ENCODE measurements around the gene SPATA22. TPM values are rescaled to one million over a fixed set of nuclear protein-coding genes. Genes with fewer than 3 reads are reported as not detected.
"Not testable (repeated sequence)": the region's sequence is repeated elsewhere in the genome, so short reads cannot be mapped to it uniquely, and the experiment has no call there.

SPATA22 gene
- total RNA-seq, 6 experiments from 2014 or later, result not detected

DNA sequence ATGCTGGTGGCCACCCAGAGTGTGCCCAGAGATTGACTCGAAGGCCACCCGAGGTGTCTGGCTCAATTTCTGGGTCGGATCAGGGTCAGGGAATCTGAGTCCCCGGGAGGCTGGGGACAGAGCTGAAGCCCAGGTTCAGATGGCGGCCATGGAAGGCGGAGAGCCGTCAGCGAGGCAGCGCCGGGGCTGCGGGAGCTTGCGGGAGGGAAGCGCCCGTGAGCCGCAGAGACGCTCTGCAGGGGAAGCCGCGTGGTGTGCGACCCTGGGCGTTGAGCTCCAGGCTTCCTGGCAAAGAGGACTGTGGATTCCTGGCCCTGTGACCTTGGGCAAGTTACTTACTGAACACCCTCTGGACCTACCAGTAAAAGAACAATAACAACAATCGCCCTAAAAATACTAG lies 518 bp upstream of the SPATA22 start:
- Histone ChIP-seq H3K27me3 (no peaks in the 10 kb centered on the region), H3K27ac (no peak overlapping the region), H3K4me1 (peaks cover 0 to 16% (median 5%) of the 10 kb centered on the region in 4 donors), H3K9me3 (no peaks in the 10 kb centered on the region), H3K36me3 (no peaks in the 10 kb centered on the region), H3K4me3 (no peak overlapping the region)
- WGBS (ENCODE audit: insufficient coverage, low coverage, low lambda C conversion rate, missing lambda C conversion rate), result 80% methylated on average over 2 of the region's 21 CpGs
- no peak for TF ChIP-seq POLR2A (IDR thresholded peaks at IDR 0.05)
- TF ChIP-seq, protein P1, sequence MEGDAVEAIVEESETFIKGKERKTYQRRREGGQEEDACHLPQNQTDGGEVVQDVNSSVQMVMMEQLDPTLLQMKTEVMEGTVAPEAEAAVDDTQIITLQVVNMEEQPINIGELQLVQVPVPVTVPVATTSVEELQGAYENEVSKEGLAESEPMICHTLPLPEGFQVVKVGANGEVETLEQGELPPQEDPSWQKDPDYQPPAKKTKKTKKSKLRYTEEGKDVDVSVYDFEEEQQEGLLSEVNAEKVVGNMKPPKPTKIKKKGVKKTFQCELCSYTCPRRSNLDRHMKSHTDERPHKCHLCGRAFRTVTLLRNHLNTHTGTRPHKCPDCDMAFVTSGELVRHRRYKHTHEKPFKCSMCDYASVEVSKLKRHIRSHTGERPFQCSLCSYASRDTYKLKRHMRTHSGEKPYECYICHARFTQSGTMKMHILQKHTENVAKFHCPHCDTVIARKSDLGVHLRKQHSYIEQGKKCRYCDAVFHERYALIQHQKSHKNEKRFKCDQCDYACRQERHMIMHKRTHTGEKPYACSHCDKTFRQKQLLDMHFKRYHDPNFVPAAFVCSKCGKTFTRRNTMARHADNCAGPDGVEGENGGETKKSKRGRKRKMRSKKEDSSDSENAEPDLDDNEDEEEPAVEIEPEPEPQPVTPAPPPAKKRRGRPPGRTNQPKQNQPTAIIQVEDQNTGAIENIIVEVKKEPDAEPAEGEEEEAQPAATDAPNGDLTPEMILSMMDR (IDR thresholded peaks at IDR 0.05), result no peak
- intact Hi-C loops (cut with DNase I), result no loop called here
- ATAC-seq, result no peak
- DNase-seq, result peak in 1 of 3 donors; percentile 42

DNA sequence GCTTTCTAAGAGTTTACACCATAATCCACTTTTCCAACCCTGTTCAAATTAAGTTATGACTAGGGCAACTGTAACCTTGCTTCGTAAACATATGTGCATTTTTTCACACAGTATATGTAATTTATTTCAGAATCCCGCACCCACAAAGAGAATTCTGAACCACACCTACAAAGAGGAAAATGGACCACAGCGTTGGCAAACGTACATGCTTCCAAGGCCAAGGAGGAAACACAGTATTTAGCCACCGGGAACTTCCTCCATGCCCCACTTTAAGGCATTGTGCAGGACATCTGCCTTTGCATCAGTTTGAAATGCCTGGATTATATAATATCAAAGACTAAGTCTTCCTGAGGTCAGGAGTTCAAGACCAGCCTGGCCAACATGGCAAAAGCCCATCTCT lies 2.1 kb downstream of the SPATA22 start:
- H3K27me3 ChIP-seq, result no peaks in the 10 kb centered on the region
- intact Hi-C loops (cut with DNase I), result no loop called here
- DNase-seq (no peak), ATAC-seq (no peak)
- no peak overlapping the region for H3K4me3 ChIP-seq
- 65% methylated on average over 5 of the region's 5 CpGs for WGBS (ENCODE audit: insufficient coverage, low coverage, low lambda C conversion rate, missing lambda C conversion rate)
- H3K4me1 ChIP-seq, result peaks cover 0 to 12% (median 2%) of the 10 kb centered on the region in 4 donors
- no peaks in the 10 kb centered on the region for H3K9me3 ChIP-seq
- H3K36me3 ChIP-seq, result no peaks in the 10 kb centered on the region
- TF ChIP-seq, protein P1 (IDR thresholded peaks at IDR 0.05), result no peak
- no peak overlapping the region for H3K27ac ChIP-seq

DNA sequence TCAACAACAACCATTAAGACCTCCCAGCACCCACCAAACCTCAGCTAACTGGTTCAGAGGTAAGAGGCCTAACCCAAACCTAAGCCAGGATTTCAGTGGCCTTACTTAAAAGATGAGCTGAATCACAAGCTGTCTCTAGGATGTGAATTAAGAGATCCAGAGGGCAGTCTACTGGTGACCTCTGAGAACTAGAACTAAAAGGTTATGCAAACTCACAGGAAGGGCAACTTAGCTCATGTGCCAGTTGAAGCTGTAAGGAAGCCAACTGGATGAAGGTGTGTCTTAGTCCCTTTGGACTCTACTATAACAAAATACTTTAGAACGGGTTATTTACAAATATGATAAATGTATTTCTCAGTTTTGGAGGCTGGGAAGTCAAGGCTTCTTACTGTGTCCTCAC lies 5.3 kb downstream of the SPATA22 start:
- 18% methylated on average over 1 of the region's 1 CpG for WGBS (ENCODE audit: insufficient coverage, low coverage, low lambda C conversion rate, missing lambda C conversion rate)

DNA sequence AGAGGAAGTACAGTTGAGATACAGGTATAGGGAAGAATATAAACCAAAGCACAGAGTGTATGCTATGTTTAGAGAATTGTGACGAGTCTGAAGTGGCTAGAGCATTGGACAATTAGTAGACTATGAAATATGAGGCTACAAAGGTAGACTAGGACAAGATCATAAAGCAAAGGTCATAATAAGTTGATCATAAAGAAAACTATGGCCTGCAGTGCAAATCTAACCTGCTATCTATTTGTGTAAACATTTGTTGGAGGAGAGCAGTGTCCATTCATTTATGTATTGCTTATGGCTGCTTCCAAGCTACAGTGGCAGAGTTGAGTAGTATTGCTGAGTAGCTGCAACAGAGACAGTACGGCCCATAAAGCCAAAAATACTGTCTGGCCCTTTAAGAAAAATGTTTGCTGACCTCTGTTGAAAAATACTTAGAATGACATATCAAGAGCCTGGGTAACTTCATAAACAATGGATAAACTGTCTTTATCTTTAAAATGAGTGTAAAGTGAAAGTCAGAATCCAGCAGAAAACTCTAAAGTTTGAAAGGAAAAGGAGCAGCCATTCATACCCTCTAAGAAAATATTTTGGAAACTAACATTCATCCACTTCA lies 23.5 kb downstream of the SPATA22 start:
- peak in 1 of 4 donors; percentile 36 for ATAC-seq
- TF ChIP-seq, protein P1 (IDR thresholded peaks at IDR 0.05), result no peak
- no peak for TF ChIP-seq POLR2A (IDR thresholded peaks at IDR 0.05)
- no peak for DNase-seq
- intact Hi-C loops (cut with DNase I), result no loop called here
- Histone ChIP-seq H3K27me3 (no peaks in the 10 kb centered on the region), H3K4me3 (no peak overlapping the region), H3K4me1 (no peaks in the 10 kb centered on the region), H3K36me3 (no peaks in the 10 kb centered on the region), H3K9me3 (no peaks in the 10 kb centered on the region), H3K27ac (no peak overlapping the region)
- 68% methylated on average over 2 of the region's 2 CpGs for WGBS (ENCODE audit: insufficient coverage, low coverage, low lambda C conversion rate, missing lambda C conversion rate)

More for the DNA sequence above, 5.3 kb downstream of the SPATA22 start:
- H3K4me3 ChIP-seq; H3K9me3 ChIP-seq; DNase-seq; intact Hi-C loops (cut with DNase I); H3K27me3 ChIP-seq; H3K4me1 ChIP-seq; H3K36me3 ChIP-seq: not testable (repeated sequence)
- peak; percentile 92 to 98 (median 94) for ATAC-seq
- H3K27ac ChIP-seq, result peak overlapping the region in 1 of 3 donors; percentile 20

DNA sequence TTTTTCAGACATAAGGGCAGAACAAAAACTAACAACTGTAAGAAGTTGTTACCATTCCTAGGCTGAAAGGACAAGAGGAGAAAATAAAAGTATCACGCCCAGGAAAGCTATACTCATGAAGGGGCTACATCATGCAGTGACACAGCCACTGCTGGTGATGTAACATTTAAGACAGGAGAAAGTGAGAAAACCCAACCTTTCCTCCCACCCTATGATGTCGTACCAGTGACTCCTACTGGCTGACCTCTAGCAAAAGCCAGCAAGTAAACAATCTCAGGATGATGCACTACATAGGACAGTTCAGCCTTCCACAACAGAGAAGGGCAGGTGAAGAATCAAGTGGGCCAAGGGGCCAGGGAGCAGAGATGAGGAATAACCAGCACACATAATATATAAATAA lies 24.0 kb downstream of the SPATA22 start:
- intact Hi-C loops (cut with DNase I), result no loop called here
- DNase-seq, result no peak
- 54% methylated on average over 2 of the region's 2 CpGs for WGBS (ENCODE audit: insufficient coverage, low coverage, low lambda C conversion rate, missing lambda C conversion rate)
- TF ChIP-seq, protein P1 (IDR thresholded peaks at IDR 0.05), result peak in 1 of 4 donors; percentile 8
- TF ChIP-seq POLR2A (IDR thresholded peaks at IDR 0.05), result no peak
- ATAC-seq, result no peak
- Histone ChIP-seq H3K4me3 (no peak overlapping the region), H3K27ac (no peak overlapping the region), H3K4me1 (no peaks in the 10 kb centered on the region), H3K9me3 (no peaks in the 10 kb centered on the region), H3K36me3 (no peaks in the 10 kb centered on the region), H3K27me3 (no peaks in the 10 kb centered on the region)

Measured in right lobe of liver (tissue), 6 donors.